Measurements from ENCODE around the gene PTPA.

Gene PTPA

GRCh38 chr9:129177791-129178567, 66.8 kb downstream of the PTPA start, which contains the start of gene IER5L (continued):
- TF ChIP-seq, protein P1, sequence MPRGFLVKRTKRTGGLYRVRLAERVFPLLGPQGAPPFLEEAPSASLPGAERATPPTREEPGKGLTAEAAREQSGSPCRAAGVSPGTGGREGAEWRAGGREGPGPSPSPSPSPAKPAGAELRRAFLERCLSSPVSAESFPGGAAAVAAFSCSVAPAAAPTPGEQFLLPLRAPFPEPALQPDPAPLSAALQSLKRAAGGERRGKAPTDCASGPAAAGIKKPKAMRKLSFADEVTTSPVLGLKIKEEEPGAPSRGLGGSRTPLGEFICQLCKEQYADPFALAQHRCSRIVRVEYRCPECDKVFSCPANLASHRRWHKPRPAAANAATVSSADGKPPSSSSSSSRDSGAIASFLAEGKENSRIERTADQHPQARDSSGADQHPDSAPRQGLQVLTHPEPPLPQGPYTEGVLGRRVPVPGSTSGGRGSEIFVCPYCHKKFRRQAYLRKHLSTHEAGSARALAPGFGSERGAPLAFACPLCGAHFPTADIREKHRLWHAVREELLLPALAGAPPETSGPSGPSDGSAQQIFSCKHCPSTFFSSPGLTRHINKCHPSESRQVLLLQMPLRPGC (tag by site-specific recombination; IDR thresholded peaks at IDR 0.05): peak; percentile 47; the same call in 1 of the 2 replicates
- TF ChIP-seq ZNF112 (tag by site-specific recombination; IDR thresholded peaks at IDR 0.05) (no peak), ZNF146 (tag by site-specific recombination; IDR thresholded peaks at IDR 0.05) (no peak), ZNF837 (tag by site-specific recombination; IDR thresholded peaks at IDR 0.05) (peak; percentile 62; the same call in 1 of the 2 replicates), ZNF416 (tag by site-specific recombination; IDR thresholded peaks at IDR 0.05) (no peak), ZBTB21 (tag by site-specific recombination; IDR thresholded peaks at IDR 0.05) (no peak), ZNF561 (tag by site-specific recombination; IDR thresholded peaks at IDR 0.05; ENCODE audit: borderline replicate concordance) (no peak; the same call in 1 of the 2 replicates), ZNF677 (tag by site-specific recombination; IDR thresholded peaks at IDR 0.05) (no peak), SETDB1 (IDR thresholded peaks at IDR 0.05; ENCODE audit: insufficient read length, low read length) (no peak), ZNF239 (tag by site-specific recombination; IDR thresholded peaks at IDR 0.05) (no peak), BCL11B (tag by site-specific recombination; IDR thresholded peaks at IDR 0.05; ENCODE audit: low read depth) (0 out of 2 replicates have a peak, but pooled peaks have one; percentile 42), ZNF221 (tag by site-specific recombination; IDR thresholded peaks at IDR 0.05; ENCODE audit: borderline replicate concordance) (no peak), ZNF747 (tag by site-specific recombination; IDR thresholded peaks at IDR 0.05) (0 out of 2 replicates have a peak, but pooled peaks have one; percentile 27), ZNF335 (tag by site-specific recombination; conservative IDR thresholded peaks at IDR 0.05) (peak; percentile 70), ZNF211 (tag by site-specific recombination; IDR thresholded peaks at IDR 0.05; ENCODE audit: low read depth) (no peak), HOXA7 (CRISPR knock-in tag; IDR thresholded peaks at IDR 0.05; ENCODE audit: borderline replicate concordance) (no peak), ZNF529 (tag by site-specific recombination; IDR thresholded peaks at IDR 0.05; ENCODE audit: insufficient replicate concordance) (no peak), GLI4 (tag by site-specific recombination; IDR thresholded peaks at IDR 0.05) (0 out of 2 replicates have a peak, but pooled peaks have one; percentile 51), MYNN (tag by site-specific recombination; IDR thresholded peaks at IDR 0.05; ENCODE audit: borderline replicate concordance) (no peak), SALL2 (tag by site-specific recombination; IDR thresholded peaks at IDR 0.05; ENCODE audit: borderline replicate concordance) (no peak), ZNF704 (tag by site-specific recombination; IDR thresholded peaks at IDR 0.05) (no peak)
- TF ChIP-seq, protein P2, sequence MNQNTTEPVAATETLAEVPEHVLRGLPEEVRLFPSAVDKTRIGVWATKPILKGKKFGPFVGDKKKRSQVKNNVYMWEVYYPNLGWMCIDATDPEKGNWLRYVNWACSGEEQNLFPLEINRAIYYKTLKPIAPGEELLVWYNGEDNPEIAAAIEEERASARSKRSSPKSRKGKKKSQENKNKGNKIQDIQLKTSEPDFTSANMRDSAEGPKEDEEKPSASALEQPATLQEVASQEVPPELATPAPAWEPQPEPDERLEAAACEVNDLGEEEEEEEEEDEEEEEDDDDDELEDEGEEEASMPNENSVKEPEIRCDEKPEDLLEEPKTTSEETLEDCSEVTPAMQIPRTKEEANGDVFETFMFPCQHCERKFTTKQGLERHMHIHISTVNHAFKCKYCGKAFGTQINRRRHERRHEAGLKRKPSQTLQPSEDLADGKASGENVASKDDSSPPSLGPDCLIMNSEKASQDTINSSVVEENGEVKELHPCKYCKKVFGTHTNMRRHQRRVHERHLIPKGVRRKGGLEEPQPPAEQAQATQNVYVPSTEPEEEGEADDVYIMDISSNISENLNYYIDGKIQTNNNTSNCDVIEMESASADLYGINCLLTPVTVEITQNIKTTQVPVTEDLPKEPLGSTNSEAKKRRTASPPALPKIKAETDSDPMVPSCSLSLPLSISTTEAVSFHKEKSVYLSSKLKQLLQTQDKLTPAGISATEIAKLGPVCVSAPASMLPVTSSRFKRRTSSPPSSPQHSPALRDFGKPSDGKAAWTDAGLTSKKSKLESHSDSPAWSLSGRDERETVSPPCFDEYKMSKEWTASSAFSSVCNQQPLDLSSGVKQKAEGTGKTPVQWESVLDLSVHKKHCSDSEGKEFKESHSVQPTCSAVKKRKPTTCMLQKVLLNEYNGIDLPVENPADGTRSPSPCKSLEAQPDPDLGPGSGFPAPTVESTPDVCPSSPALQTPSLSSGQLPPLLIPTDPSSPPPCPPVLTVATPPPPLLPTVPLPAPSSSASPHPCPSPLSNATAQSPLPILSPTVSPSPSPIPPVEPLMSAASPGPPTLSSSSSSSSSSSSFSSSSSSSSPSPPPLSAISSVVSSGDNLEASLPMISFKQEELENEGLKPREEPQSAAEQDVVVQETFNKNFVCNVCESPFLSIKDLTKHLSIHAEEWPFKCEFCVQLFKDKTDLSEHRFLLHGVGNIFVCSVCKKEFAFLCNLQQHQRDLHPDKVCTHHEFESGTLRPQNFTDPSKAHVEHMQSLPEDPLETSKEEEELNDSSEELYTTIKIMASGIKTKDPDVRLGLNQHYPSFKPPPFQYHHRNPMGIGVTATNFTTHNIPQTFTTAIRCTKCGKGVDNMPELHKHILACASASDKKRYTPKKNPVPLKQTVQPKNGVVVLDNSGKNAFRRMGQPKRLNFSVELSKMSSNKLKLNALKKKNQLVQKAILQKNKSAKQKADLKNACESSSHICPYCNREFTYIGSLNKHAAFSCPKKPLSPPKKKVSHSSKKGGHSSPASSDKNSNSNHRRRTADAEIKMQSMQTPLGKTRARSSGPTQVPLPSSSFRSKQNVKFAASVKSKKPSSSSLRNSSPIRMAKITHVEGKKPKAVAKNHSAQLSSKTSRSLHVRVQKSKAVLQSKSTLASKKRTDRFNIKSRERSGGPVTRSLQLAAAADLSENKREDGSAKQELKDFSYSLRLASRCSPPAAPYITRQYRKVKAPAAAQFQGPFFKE (tag by site-specific recombination; IDR thresholded peaks at IDR 0.05; ENCODE audit: borderline replicate concordance): no peak
- TF ChIP-seq, protein P3, sequence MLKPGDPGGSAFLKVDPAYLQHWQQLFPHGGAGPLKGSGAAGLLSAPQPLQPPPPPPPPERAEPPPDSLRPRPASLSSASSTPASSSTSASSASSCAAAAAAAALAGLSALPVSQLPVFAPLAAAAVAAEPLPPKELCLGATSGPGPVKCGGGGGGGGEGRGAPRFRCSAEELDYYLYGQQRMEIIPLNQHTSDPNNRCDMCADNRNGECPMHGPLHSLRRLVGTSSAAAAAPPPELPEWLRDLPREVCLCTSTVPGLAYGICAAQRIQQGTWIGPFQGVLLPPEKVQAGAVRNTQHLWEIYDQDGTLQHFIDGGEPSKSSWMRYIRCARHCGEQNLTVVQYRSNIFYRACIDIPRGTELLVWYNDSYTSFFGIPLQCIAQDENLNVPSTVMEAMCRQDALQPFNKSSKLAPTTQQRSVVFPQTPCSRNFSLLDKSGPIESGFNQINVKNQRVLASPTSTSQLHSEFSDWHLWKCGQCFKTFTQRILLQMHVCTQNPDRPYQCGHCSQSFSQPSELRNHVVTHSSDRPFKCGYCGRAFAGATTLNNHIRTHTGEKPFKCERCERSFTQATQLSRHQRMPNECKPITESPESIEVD (tag by site-specific recombination; IDR thresholded peaks at IDR 0.05): no peak
- TF ChIP-seq, protein P4, sequence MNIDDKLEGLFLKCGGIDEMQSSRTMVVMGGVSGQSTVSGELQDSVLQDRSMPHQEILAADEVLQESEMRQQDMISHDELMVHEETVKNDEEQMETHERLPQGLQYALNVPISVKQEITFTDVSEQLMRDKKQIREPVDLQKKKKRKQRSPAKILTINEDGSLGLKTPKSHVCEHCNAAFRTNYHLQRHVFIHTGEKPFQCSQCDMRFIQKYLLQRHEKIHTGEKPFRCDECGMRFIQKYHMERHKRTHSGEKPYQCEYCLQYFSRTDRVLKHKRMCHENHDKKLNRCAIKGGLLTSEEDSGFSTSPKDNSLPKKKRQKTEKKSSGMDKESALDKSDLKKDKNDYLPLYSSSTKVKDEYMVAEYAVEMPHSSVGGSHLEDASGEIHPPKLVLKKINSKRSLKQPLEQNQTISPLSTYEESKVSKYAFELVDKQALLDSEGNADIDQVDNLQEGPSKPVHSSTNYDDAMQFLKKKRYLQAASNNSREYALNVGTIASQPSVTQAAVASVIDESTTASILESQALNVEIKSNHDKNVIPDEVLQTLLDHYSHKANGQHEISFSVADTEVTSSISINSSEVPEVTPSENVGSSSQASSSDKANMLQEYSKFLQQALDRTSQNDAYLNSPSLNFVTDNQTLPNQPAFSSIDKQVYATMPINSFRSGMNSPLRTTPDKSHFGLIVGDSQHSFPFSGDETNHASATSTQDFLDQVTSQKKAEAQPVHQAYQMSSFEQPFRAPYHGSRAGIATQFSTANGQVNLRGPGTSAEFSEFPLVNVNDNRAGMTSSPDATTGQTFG (tag by site-specific recombination; IDR thresholded peaks at IDR 0.05; ENCODE audit: borderline replicate concordance): no peak

Measured in HEK293 (cell line).